OCI-LY1 (cell line): ENCODE data around the gene CCDC87.

Source experiments
- H2AFZ ChIP-seq: fragments of 200-600 bp; sonication (generic), shearing (Covaris generic); 2 replicates; pipeline ENCODE4 v1.6.0; 2014; ENCODE audit warnings: antibody characterized with exemption, mild to moderate bottlenecking, low read length
- H3F3A ChIP-seq: fragments of 200-600 bp; sonication (generic), shearing (Covaris generic); 2 replicates; pipeline ENCODE4 v1.6.0; 2014; ENCODE audit warnings: mild to moderate bottlenecking, antibody characterized with exemption, low read length, moderate library complexity; ENCODE audit not compliant: insufficient read depth
- H3K27ac ChIP-seq: fragments of 200-600 bp; sonication (generic); 2 replicates; pipeline ENCODE4 v1.5.1; 2014; ENCODE audit warnings: low read length, mixed run types, mild to moderate bottlenecking, low read depth; ENCODE audit not compliant: poor library complexity, severe bottlenecking
- H3K27me3 ChIP-seq: fragments of 200-600 bp; sonication (generic); 2 replicates; pipeline ENCODE4 v1.6.0; 2014; ENCODE audit warnings: antibody characterized with exemption, mild to moderate bottlenecking, low read length, moderate library complexity; ENCODE audit not compliant: insufficient read depth
- H3K36me3 ChIP-seq: fragments of 200-600 bp; sonication (generic); 2 replicates; pipeline ENCODE4 v1.6.1; 2014; ENCODE audit warnings: mild to moderate bottlenecking, antibody characterized with exemption, low read length, moderate library complexity, mixed read lengths; ENCODE audit not compliant: insufficient read depth
- H3K4me1 ChIP-seq: fragments of 200-600 bp; sonication (generic); 2 replicates; pipeline ENCODE4 v1.5.1; 2014; ENCODE audit warnings: mild to moderate bottlenecking, low read length, moderate library complexity; ENCODE audit not compliant: insufficient read depth, severe bottlenecking
- H3K4me2 ChIP-seq: fragments of 200-600 bp; sonication (generic), shearing (Covaris generic); 2 replicates; pipeline ENCODE4 v1.6.1; 2014; ENCODE audit warnings: low read length
- H3K4me3 ChIP-seq: fragments of 200-600 bp; sonication (generic); 2 replicates; pipeline ENCODE4 v1.5.1; 2014; ENCODE audit warnings: low read length, low read depth, mild to moderate bottlenecking, mixed read lengths; ENCODE audit not compliant: poor library complexity, severe bottlenecking
- H3K79me2 ChIP-seq: fragments of 200-600 bp; shearing (Covaris generic); 2 replicates; pipeline ENCODE4 v1.6.1; 2016; ENCODE audit warnings: mixed run types, low read length, mixed read lengths; ENCODE audit not compliant: insufficient read depth
- H3K9ac ChIP-seq: fragments of 200-600 bp; sonication (generic), shearing (Covaris generic); 2 replicates; pipeline ENCODE4 v1.6.1; 2014; ENCODE audit warnings: mild to moderate bottlenecking, low read length, mixed read lengths
- H3K9me2 ChIP-seq: fragments of 200-600 bp; sonication (generic), shearing (Covaris generic); 2 replicates; pipeline ENCODE4 v1.6.1; 2014; ENCODE audit warnings: low read depth, mild to moderate bottlenecking, low read length, mixed read lengths
- H3K9me3 ChIP-seq: fragments of 200-600 bp; shearing (Covaris generic); 2 replicates; pipeline ENCODE4 v1.6.1; 2014; ENCODE audit warnings: low read length, mixed read lengths
- H4K20me1 ChIP-seq: fragments of 200-600 bp; sonication (generic), shearing (Covaris generic); 2 replicates; pipeline ENCODE4 v1.6.0; 2016; ENCODE audit warnings: mild to moderate bottlenecking, low read length; ENCODE audit not compliant: insufficient read depth
- EZH2 ChIP-seq: fragments of 200-600 bp; sonication (generic), shearing (Covaris generic); IDR thresholded peaks from 2 replicates; pipeline ENCODE4 v1.8.0; 2017; ENCODE audit warnings: borderline replicate concordance, mixed run types, mild to moderate bottlenecking, antibody characterized with exemption, low read length, moderate library complexity, mixed read lengths
- TF ChIP-seq, protein P1 (sequence below): fragments of 200-600 bp; sonication (generic), shearing (Covaris generic); IDR thresholded peaks from 2 replicates; pipeline ENCODE4 v1.5.1; 2017; ENCODE audit warnings: mild to moderate bottlenecking, antibody characterized with exemption, low read length, moderate library complexity, mixed read lengths

Gene CCDC87

DNA sequence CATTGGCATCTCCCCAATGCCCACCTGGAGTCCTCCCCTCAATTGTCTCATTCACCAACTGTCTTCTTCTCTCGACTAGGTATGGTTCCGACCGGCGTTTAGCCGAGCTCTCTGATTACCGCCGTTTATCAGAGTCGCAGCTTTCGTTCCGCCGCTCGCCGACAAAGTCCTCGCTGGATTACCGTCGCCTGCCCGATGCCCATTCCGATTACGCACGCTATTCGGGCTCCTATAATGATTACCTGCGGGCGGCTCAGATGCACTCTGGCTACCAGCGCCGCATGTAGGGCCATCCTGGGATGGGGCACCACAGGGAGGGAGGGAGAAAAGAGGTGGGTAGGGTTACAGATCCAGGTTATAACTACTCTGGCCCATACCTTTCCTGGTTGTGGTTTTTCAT is 33.5 kb upstream of the CCDC87 start:
- Histone ChIP-seq H3K9ac (no peak overlapping the region), H3K27ac (no peak overlapping the region), H3K4me1 (peaks cover 16% of the 10 kb centered on the region), H3K9me3 (no peaks in the 10 kb centered on the region), H3K4me3 (no peak overlapping the region), H3F3A (no peaks in the 10 kb centered on the region), H3K27me3 (no peaks in the 10 kb centered on the region), H2AFZ (no peak overlapping the region), H4K20me1 (peaks cover 3% of the 10 kb centered on the region; the same call in 1 of the 2 replicates), H3K79me2 (peaks cover 91% of the 10 kb centered on the region), H3K4me2 (no peak overlapping the region), H3K9me2 (no peaks in the 10 kb centered on the region), H3K36me3 (peaks cover 99% of the 10 kb centered on the region)
- TF ChIP-seq, protein P1, sequence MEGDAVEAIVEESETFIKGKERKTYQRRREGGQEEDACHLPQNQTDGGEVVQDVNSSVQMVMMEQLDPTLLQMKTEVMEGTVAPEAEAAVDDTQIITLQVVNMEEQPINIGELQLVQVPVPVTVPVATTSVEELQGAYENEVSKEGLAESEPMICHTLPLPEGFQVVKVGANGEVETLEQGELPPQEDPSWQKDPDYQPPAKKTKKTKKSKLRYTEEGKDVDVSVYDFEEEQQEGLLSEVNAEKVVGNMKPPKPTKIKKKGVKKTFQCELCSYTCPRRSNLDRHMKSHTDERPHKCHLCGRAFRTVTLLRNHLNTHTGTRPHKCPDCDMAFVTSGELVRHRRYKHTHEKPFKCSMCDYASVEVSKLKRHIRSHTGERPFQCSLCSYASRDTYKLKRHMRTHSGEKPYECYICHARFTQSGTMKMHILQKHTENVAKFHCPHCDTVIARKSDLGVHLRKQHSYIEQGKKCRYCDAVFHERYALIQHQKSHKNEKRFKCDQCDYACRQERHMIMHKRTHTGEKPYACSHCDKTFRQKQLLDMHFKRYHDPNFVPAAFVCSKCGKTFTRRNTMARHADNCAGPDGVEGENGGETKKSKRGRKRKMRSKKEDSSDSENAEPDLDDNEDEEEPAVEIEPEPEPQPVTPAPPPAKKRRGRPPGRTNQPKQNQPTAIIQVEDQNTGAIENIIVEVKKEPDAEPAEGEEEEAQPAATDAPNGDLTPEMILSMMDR: no peak
- no peak for TF ChIP-seq EZH2

DNA sequence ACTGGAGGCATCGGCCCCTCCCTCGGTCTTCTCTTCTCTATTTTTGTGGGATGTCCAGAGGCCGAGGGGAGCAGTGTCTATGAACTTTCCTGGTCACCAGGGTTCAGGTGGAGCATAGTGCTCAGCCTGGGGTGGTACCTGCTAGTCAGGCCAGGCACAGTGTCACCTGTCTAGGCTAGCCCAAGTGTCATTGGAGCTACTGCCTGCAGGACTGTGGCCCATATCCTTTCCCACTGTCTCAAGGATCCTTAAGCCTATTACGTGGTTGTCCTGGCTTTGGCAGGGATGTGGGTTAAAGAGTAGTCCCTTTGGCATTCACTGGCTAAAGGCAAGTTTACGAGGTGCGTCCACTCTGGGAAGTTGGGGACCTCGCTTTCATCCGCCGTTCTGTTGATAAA is 32.9 kb upstream of the CCDC87 start:
- peaks cover 99% of the 10 kb centered on the region for H3K36me3 ChIP-seq
- H2AFZ ChIP-seq: no peak overlapping the region
- peaks cover 22% of the 10 kb centered on the region for H3K4me1 ChIP-seq
- no peaks in the 10 kb centered on the region for H3K9me2 ChIP-seq
- H3K27me3 ChIP-seq: no peaks in the 10 kb centered on the region
- no peak overlapping the region for H3K4me2 ChIP-seq
- H3K9ac ChIP-seq: no peak overlapping the region
- no peaks in the 10 kb centered on the region for H3K9me3 ChIP-seq
- H3F3A ChIP-seq: no peaks in the 10 kb centered on the region
- TF ChIP-seq EZH2: no peak
- TF ChIP-seq, protein P1: no peak
- no peak overlapping the region for H3K27ac ChIP-seq
- peaks cover 97% of the 10 kb centered on the region for H3K79me2 ChIP-seq
- H4K20me1 ChIP-seq: peaks cover 3% of the 10 kb centered on the region; the same call in 1 of the 2 replicates
- no peak overlapping the region for H3K4me3 ChIP-seq

DNA sequence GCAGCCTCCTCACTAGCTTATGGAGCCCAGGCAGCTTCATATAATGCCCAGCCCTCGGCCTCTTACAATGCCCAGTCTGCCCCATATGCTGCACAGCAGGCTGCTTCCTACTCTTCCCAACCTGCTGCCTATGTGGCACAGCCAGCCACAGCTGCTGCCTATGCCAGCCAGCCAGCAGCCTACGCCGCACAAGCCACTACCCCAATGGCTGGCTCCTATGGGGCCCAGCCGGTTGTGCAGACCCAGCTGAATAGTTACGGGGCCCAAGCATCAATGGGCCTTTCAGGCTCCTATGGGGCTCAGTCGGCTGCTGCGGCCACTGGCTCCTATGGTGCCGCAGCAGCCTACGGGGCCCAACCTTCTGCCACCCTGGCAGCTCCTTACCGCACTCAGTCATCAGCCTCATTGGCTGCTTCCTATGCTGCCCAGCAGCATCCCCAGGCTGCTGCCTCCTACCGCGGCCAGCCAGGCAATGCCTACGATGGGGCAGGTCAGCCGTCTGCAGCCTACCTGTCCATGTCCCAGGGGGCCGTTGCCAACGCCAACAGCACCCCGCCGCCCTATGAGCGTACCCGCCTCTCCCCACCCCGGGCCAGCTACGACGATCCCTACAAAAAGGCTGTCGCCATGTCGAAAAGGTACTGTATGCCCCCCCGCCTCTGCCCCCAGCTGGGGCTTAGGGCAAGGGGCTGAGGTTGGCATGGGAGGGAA is 32.3 kb upstream of the CCDC87 start:
- Histone ChIP-seq H3K9ac (no peak overlapping the region), H3K79me2 (peaks cover 97% of the 10 kb centered on the region), H3F3A (no peaks in the 10 kb centered on the region), H4K20me1 (peaks cover 3% of the 10 kb centered on the region; the same call in 1 of the 2 replicates), H3K4me2 (no peak overlapping the region), H3K27me3 (no peaks in the 10 kb centered on the region), H3K36me3 (peaks cover 98% of the 10 kb centered on the region), H3K4me1 (peaks cover 27% of the 10 kb centered on the region), H3K9me3 (no peaks in the 10 kb centered on the region), H3K4me3 (no peak overlapping the region), H2AFZ (no peak overlapping the region), H3K27ac (no peak overlapping the region), H3K9me2 (no peaks in the 10 kb centered on the region)
- TF ChIP-seq, protein P1: no peak
- TF ChIP-seq EZH2: no peak
